MM.1S (cell line): ENCODE data around the gene PRAMEF4.
"Not testable (repeated sequence)": the region's sequence is repeated elsewhere in the genome, so short reads cannot be mapped to it uniquely, and the experiment has no call there.

Source experiments
- DNase-seq: peaks from one replicate; pipeline ENCODE4 v3.0.0-alpha.2; 2015
- H2AFZ ChIP-seq: fragments of 300-600 bp; sonication (generic); 2 replicates; pipeline ENCODE4 v1.6.0; 2016; ENCODE audit warnings: antibody characterized with exemption, low read length
- H3F3A ChIP-seq: fragments of 300-600 bp; sonication (generic); 2 replicates; pipeline ENCODE4 v1.6.1; 2016; ENCODE audit warnings: mild to moderate bottlenecking, antibody characterized with exemption, low read length, moderate library complexity, mixed read lengths; ENCODE audit not compliant: insufficient read depth
- H3K27ac ChIP-seq: fragments of 300-600 bp; sonication (generic); 2 replicates; pipeline ENCODE4 v1.5.1; 2016; ENCODE audit warnings: mild to moderate bottlenecking, low read length
- H3K27me3 ChIP-seq: fragments of 300-600 bp; sonication (generic); replicated peaks from 2 replicates; pipeline ENCODE4 v1.6.0; 2016; ENCODE audit warnings: low read length; ENCODE audit not compliant: insufficient read depth
- H3K36me3 ChIP-seq: fragments of 300-600 bp; sonication (generic); replicated peaks from 2 replicates; pipeline ENCODE4 v1.6.1; 2016; ENCODE audit warnings: mild to moderate bottlenecking, low read length, mixed read lengths; ENCODE audit not compliant: insufficient read depth
- H3K4me1 ChIP-seq: fragments of 300-600 bp; sonication (generic); 2 replicates; pipeline ENCODE4 v1.6.1; 2016; ENCODE audit warnings: low read length, mixed read lengths
- H3K4me2 ChIP-seq: fragments of 300-600 bp; sonication (generic); 2 replicates; pipeline ENCODE4 v1.6.0; 2016; ENCODE audit warnings: low read depth, low read length
- H3K4me3 ChIP-seq: fragments of 300-600 bp; sonication (generic); 2 replicates; pipeline ENCODE4 v1.5.1; 2016; ENCODE audit warnings: low read length, mixed read lengths
- H3K79me2 ChIP-seq: fragments of 300-600 bp; sonication (generic); 2 replicates; pipeline ENCODE4 v1.6.1; 2016; ENCODE audit warnings: mixed run types, low read length, mixed read lengths
- H3K9ac ChIP-seq: fragments of 300-600 bp; sonication (generic); 2 replicates; pipeline ENCODE4 v1.6.1; 2016; ENCODE audit warnings: low read length, mixed read lengths
- H3K9me2 ChIP-seq: fragments of 300-600 bp; sonication (generic); replicated peaks from 2 replicates; pipeline ENCODE4 v1.6.1; 2016; ENCODE audit warnings: mild to moderate bottlenecking, low read length, mixed read lengths; ENCODE audit not compliant: insufficient read depth
- H3K9me3 ChIP-seq: fragments of 300-600 bp; sonication (generic); replicated peaks from 2 replicates; pipeline ENCODE4 v1.6.1; 2016; ENCODE audit warnings: mild to moderate bottlenecking, low read length, mixed read lengths; ENCODE audit not compliant: insufficient read depth
- H4K20me1 ChIP-seq: fragments of 300-600 bp; sonication (generic); 2 replicates; pipeline ENCODE4 v1.6.1; 2016; ENCODE audit warnings: mild to moderate bottlenecking, low read length, moderate library complexity, mixed read lengths; ENCODE audit not compliant: insufficient read depth
- CTCF ChIP-seq: fragments of 300-600 bp; sonication (generic); IDR thresholded peaks from 2 replicates; pipeline ENCODE4 v1.5.1; 2016; ENCODE audit warnings: antibody characterized with exemption, low read length, mixed read lengths
- EZH2 ChIP-seq: fragments of 300-600 bp; sonication (generic); optimal IDR thresholded peaks from 2 replicates; pipeline ENCODE3; 2017; ENCODE audit warnings: low read depth, mild to moderate bottlenecking, antibody characterized with exemption, low read length, mixed read lengths
- EZH2phosphoT487 ChIP-seq: fragments of 300-600 bp; sonication (generic); IDR thresholded peaks from 2 replicates; pipeline ENCODE4 v1.6.1; 2018; ENCODE audit warnings: antibody characterized with exemption, low read length

Gene PRAMEF4

GRCh38 chr1:12863131-12863880, 22.7 kb downstream of the PRAMEF4 start:
- not testable (repeated sequence) for H4K20me1 ChIP-seq, H3K27ac ChIP-seq, H3K4me3 ChIP-seq, H3K27me3 ChIP-seq, H3K36me3 ChIP-seq, H2AFZ ChIP-seq, H3K9ac ChIP-seq, H3F3A ChIP-seq, H3K79me2 ChIP-seq, H3K9me3 ChIP-seq, H3K4me1 ChIP-seq, H3K4me2 ChIP-seq, H3K9me2 ChIP-seq, DNase-seq

DNA sequence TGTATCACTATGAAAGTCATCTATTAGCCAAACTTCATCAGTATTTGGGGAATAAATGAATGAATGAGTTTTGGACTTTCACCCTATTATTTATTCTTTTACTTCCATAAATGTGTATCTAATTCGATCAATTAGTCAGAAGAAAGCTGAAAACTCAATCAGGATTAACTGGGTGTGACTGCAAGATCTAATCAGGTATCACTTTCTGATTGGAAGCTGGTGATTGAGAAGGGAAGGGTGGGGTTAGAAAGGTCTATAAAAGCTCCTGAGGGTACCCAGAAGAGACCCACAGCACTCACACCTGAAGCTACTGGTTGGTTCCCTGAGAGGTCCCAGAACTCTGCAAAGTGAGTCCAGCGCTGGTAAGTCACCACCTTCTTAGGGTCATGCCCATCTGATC, 29.2 kb downstream of the PRAMEF4 start, which contains the start of gene PRAMEF2:
Gene PRAMEF2, plus strand, starts transcription at position 301 of the 400 bp plus-strand sequence. CDS start 1,924 bp downstream, outside the sequence.
- H3K27ac ChIP-seq, H3K4me3 ChIP-seq, DNase-seq, H2AFZ ChIP-seq, H3F3A ChIP-seq, H3K9ac ChIP-seq, H3K4me1 ChIP-seq, H3K9me2 ChIP-seq, H3K79me2 ChIP-seq, H3K36me3 ChIP-seq, H4K20me1 ChIP-seq, H3K4me2 ChIP-seq, H3K27me3 ChIP-seq, H3K9me3 ChIP-seq: not testable (repeated sequence)

DNA sequence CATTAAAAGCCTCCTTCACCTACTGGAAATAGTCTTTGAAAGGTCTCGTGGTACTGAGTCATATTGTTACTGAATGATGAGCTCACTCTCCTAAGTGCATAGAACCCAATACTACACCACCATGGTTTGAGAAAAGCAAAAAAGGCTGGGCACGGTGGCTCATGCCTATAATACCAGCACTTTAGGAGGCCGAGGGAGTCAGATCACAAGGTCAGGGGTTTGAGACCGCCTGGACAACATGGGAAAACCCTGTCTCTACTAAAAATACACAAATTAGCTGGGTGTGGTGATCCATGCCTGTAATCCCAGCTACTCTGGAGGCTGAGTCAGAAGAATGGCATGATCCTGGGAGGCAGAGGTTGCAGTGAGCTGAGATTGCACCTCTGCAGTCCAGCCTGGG, 34.2 kb downstream of the PRAMEF4 start:
- Histone ChIP-seq H2AFZ (no peak overlapping the region), H3K27me3 (no peaks in the 10 kb centered on the region), H3K36me3 (no peaks in the 10 kb centered on the region), H3K79me2 (no peaks in the 10 kb centered on the region), H3K4me3 (no peak overlapping the region), H3K4me2 (no peak overlapping the region), H3F3A (no peaks in the 10 kb centered on the region), H4K20me1 (no peaks in the 10 kb centered on the region), H3K9me2 (no peaks in the 10 kb centered on the region), H3K27ac (no peak overlapping the region), H3K9me3 (no peaks in the 10 kb centered on the region), H3K4me1 (no peaks in the 10 kb centered on the region), H3K9ac (no peak overlapping the region)
- TF ChIP-seq EZH2, result no peak
- TF ChIP-seq EZH2phosphoT487, result no peak
- TF ChIP-seq CTCF, result no peak
- no peak for DNase-seq

DNA sequence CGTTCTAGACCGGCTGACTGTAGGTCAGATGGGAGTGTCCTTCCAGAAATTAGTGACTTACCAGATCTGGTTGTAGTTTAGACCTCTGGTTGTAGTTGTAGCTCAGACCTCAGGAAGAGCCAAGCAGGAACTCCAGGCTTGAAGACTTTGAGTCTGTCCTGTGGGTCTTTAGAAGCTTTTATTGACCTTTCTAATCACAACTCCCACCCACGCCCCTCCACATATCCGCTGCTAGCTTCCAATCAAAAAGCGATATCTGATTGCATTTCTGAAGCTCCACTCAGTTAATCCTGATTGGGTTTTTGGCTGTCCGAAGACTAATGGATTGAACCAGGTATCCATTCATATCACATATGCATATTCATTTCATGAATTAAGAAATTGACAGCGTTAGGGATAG, 37.4 kb downstream of the PRAMEF4 start, which contains the start of gene HNRNPCL1:
Gene HNRNPCL1, minus strand, starts transcription at position 101 of the 400 bp plus-strand sequence. CDS start 431 bp downstream, outside the sequence.
- not testable (repeated sequence) for H3K27me3 ChIP-seq, H3K9me2 ChIP-seq, H3K79me2 ChIP-seq, H4K20me1 ChIP-seq, H2AFZ ChIP-seq, H3K36me3 ChIP-seq, DNase-seq, H3K9ac ChIP-seq, H3K4me2 ChIP-seq, H3F3A ChIP-seq, H3K4me3 ChIP-seq, H3K9me3 ChIP-seq, H3K27ac ChIP-seq, H3K4me1 ChIP-seq

DNA sequence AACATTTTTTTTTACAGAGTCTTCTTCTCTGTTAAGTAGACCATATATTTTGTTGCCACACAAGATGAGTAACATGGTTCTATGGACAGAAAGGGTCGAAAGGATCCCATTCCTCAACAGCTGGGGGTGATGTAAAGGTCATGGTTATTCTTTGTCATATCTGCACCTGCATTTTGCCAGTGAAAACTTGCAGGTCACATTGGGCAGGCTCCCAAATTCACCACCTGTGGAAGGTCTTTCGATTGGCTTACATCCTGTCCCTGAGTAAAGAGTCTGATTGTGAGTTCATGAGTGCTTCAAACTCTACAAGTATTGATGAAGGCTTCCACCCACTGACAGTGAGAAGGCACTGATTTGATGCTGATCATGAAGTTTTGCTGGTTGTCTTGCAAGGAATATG, 52.8 kb downstream of the PRAMEF4 start:
- not testable (repeated sequence) for H3K36me3 ChIP-seq

DNA sequence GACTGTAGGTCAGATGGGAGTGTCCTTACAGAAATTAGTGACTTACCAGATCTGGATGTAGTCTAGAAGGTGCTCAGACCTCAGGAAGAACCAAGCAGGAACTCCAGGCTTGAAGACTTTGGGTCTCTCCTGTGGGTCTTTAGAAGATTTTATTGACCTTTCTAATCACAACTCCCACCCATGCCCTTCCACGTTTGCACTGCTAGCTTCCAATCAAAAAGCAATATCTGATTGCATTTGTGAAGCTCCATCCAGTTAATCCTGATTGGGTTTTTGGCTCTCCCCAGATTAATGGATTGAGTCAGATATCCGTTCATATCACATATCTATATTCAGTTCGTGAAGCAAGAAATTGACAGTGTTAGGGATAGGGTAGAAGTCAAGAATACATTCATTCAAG, 54.7 kb downstream of the PRAMEF4 start, which contains the start of gene PRAMEF11:
Gene PRAMEF11, minus strand, starts transcription at position 101 of the 400 bp plus-strand sequence. CDS start 2,621 bp downstream, outside the sequence.
- H3K27me3 ChIP-seq, H3K27ac ChIP-seq, H3K36me3 ChIP-seq, H3K4me3 ChIP-seq, H3K9me3 ChIP-seq, DNase-seq, H3F3A ChIP-seq, H2AFZ ChIP-seq, H4K20me1 ChIP-seq, H3K4me1 ChIP-seq, H3K4me2 ChIP-seq, H3K9me2 ChIP-seq, H3K79me2 ChIP-seq, H3K9ac ChIP-seq: not testable (repeated sequence)

More for the DNA sequence above, 52.8 kb downstream of the PRAMEF4 start:
- H3F3A ChIP-seq, H3K27ac ChIP-seq, H3K9me3 ChIP-seq, DNase-seq, H3K9me2 ChIP-seq, H3K27me3 ChIP-seq, H3K4me1 ChIP-seq, H4K20me1 ChIP-seq, H2AFZ ChIP-seq, H3K4me2 ChIP-seq, H3K4me3 ChIP-seq, H3K79me2 ChIP-seq, H3K9ac ChIP-seq: not testable (repeated sequence)
